Sigmoid colon (tissue), 4 donors: ENCODE data around the gene NXN.
"Not testable (repeated sequence)": the region's sequence is repeated elsewhere in the genome, so short reads cannot be mapped to it uniquely, and the experiment has no call there.

Source experiments
- EP300 ChIP-seq, 4 donors: sonication (generic); formaldehyde crosslinking; IDR thresholded peaks; one replicate each; pipeline ENCODE4 v1.6.1; 2017; ENCODE audit warnings: antibody characterized with exemption in 4 of 4
- POLR2A ChIP-seq, 2 donors: fragments of 450-650 bp; IDR thresholded peaks; one replicate each; pipeline ENCODE4 v1.6.1; 2016; ENCODE audit warnings: antibody characterized with exemption in 2 of 2, mild to moderate bottlenecking in 2 of 2, moderate library complexity in 2 of 2
- POLR2AphosphoS5 ChIP-seq, 4 donors: sonication (generic); formaldehyde crosslinking; IDR thresholded peaks; one replicate each; pipeline ENCODE4 v1.6.1; 2017; ENCODE audit warnings: antibody characterized with exemption in 4 of 4
- TF ChIP-seq, protein P1 (sequence below), 4 experiments: fragments of 450-650 bp in 3 of 4; fragments of 200-600 bp in 1 of 4; IDR thresholded peaks; one replicate each; pipeline ENCODE4 v1.5.1; 2016 to 2019; ENCODE audit warnings: antibody characterized with exemption in 4 of 4, mild to moderate bottlenecking in 3 of 4, moderate library complexity in 2 of 4

DNA sequence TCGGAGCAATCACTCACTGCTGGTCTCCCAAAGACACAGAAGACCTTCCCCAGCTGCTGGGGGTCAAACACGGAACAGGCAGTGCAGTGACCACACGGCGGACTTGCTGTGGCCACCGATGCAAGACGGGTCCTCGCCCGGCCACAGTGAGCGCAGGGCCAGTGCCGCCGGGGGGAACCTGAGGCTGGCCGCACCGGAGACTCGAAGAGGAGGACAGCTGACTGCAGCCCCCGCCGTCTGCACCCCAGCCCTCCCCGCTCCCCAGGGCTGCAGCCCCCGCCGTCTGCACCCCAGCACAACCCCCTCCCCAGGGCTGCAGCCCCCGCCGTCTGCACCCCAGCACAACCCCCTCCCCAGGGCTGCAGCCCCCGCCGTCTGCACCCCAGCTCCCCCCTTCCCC, 173.7 kb downstream of the NXN start:
- TF ChIP-seq, protein P1, sequence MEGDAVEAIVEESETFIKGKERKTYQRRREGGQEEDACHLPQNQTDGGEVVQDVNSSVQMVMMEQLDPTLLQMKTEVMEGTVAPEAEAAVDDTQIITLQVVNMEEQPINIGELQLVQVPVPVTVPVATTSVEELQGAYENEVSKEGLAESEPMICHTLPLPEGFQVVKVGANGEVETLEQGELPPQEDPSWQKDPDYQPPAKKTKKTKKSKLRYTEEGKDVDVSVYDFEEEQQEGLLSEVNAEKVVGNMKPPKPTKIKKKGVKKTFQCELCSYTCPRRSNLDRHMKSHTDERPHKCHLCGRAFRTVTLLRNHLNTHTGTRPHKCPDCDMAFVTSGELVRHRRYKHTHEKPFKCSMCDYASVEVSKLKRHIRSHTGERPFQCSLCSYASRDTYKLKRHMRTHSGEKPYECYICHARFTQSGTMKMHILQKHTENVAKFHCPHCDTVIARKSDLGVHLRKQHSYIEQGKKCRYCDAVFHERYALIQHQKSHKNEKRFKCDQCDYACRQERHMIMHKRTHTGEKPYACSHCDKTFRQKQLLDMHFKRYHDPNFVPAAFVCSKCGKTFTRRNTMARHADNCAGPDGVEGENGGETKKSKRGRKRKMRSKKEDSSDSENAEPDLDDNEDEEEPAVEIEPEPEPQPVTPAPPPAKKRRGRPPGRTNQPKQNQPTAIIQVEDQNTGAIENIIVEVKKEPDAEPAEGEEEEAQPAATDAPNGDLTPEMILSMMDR (IDR thresholded peaks at IDR 0.05) = not testable (repeated sequence)
- not testable (repeated sequence) for TF ChIP-seq POLR2AphosphoS5, POLR2A, EP300 (IDR thresholded peaks at IDR 0.05)
